LNCAP (cell line): ENCODE results near the gene ZNF688.

ENCODE experiments used
- CTCF ChIP-seq: fragments of 450-650 bp; IDR thresholded peaks from 2 replicates; pipeline ENCODE4 v1.5.1; 2017; ENCODE audit warnings: mild to moderate bottlenecking

ZNF688 gene

GRCh38 chr16:30566531-30566930, 5.0 kb downstream of the ZNF688 start:
- no peak for TF ChIP-seq CTCF

DNA sequence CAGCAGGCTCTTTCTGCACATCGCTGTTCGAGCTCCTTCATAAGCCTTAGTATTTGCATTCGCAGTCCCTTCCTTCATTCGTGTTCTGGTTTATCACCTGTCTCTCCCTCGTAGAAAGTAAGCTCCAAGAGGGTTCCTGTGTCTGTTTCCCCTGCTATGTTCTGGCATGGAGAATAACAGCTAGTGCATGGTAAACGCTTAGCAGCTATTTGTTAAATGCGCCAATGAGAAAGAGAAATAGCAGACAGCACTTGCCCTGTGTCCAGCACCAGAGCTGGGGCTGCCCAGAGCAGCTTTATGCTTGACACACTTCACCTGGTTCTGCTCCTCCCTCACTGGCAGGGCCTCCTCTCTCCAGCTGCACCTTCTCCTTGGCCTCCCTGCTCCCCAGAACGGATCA, 5.5 kb downstream of the ZNF688 start:
- TF ChIP-seq CTCF, result no peak

- no peak for TF ChIP-seq CTCF
Observed at GRCh38 chr16:30565526-30565925, 6.0 kb downstream of the ZNF688 start.

DNA sequence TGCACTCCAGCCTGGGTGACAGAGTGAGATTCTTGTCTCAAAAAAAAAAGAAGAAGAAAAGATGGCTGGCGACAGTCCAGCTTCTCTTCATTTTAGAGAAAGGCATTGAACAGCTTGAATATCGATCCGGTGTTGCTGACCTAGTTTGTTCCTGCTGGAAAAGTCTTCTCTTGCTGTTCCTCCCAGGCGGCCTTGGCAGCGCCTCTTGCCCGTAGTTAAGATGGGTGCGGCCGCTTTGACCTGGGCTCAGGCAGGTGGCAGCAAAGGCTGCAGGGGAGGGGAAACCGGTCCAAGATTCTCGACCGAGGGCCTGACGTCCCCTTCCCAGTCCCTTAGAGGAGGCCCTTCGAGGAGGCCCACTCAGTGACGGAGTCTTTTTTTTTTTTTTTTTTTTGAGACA, 9.5 kb downstream of the ZNF688 start:
- no peak for TF ChIP-seq CTCF

DNA sequence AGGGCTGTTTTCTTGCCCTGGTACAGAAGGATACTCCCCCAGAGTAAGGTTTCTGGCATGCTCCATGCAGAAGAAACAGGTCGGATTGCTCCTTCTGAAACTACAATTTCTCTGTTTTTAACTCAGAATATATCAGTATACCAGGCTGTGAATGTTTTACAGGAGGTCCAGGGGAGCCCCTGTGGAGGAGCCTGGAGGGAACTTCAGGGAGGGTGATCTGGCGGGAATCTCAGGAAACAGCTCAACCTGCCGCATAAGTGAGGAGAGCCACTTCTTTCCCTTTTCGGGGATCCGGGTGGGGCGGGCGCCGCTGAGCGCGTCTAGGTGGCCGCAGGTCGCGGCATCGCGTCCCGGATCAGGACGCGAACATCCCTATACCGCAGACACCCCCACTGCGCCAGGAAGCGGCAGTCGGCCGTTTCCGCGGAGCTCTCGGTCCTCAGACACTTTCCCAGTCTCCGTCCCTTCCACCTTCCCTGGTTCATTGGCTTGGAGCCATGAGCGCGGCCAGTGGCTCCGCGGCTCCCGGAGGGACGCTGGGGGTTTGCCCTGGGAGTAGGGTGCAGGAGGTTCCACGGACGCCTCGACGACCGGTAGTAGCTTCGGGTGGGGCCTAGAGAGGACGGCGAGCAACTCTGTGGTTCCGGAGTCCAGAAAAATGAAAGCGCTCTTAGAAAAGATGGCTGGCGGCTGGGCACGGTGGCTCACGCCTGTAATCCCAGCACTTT, 10.3 kb downstream of the ZNF688 start:
- no peak for TF ChIP-seq CTCF

- TF ChIP-seq CTCF, result no peak
Observed at GRCh38 chr16:30559690-30560089, 11.8 kb downstream of the ZNF688 start.

- TF ChIP-seq CTCF, result no peak
Observed at GRCh38 chr16:30558789-30559377, 12.6 kb downstream of the ZNF688 start.
